Activated CD4-positive, alpha-beta T cell treated with anti-CD3 and anti-CD28 coated beads for 48 hours (primary cell): ENCODE measurements around the gene GOLGA1.
A peak's percentile ranks its signal among the peaks of the same experiment; 100 is the strongest.
"Not testable (repeated sequence)": the region's sequence is repeated elsewhere in the genome, so short reads cannot be mapped to it uniquely, and the experiment has no call there.

ENCODE experiments used
- DNase-seq: peaks from one replicate; pipeline ENCODE4 v3.0.0-alpha.2; 2020

Gene GOLGA1, protein sequence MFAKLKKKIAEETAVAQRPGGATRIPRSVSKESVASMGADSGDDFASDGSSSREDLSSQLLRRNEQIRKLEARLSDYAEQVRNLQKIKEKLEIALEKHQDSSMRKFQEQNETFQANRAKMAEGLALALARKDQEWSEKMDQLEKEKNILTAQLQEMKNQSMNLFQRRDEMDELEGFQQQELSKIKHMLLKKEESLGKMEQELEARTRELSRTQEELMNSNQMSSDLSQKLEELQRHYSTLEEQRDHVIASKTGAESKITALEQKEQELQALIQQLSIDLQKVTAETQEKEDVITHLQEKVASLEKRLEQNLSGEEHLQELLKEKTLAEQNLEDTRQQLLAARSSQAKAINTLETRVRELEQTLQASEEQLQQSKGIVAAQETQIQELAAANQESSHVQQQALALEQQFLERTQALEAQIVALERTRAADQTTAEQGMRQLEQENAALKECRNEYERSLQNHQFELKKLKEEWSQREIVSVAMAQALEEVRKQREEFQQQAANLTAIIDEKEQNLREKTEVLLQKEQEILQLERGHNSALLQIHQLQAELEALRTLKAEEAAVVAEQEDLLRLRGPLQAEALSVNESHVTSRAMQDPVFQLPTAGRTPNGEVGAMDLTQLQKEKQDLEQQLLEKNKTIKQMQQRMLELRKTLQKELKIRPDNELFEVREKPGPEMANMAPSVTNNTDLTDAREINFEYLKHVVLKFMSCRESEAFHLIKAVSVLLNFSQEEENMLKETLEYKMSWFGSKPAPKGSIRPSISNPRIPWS

DNA sequence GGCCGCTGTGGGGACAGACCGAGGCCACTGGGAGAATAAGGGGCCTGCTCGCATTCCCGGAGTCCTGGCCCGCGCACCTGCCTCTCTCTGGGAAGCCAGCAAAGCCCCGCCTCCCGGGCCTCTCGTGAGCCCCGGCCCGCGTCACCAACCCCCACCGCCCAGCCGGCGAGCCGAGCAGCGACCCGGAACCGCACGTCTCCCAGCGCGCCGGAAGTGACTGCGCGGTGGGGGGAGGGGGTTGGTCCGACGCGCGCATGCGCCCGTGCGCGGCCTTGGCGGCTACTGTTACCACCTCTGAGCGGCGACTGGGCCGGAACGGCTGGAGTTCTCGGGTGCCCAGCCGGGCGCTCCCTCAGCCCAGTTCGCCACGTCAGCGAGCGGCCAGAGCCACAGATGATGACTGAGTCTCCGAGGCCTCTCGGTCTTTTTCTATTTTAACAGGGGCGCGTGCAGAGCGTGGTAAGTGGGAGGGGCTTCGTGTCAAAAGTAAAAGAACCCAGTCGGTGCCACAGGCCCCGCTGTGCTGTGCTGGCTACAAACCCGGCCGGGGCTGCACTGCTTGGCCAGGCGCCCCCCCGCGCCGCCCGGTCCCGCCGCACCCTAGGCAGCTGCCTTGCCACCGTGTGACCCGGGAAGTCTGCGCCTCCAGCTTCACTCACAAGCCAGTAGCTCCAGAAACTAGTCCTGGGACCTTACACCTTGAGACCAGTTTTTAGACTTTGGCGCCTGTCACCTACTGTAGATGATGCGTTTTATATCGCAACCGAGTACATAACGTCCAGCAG is at the start of gene GOLGA1:
GOLGA1 (minus strand) TSS at position 190 of the 785 bp plus-strand sequence. CDS start 2,372 bp downstream, outside the sequence.
- peak; percentile 94 for DNase-seq

DNA sequence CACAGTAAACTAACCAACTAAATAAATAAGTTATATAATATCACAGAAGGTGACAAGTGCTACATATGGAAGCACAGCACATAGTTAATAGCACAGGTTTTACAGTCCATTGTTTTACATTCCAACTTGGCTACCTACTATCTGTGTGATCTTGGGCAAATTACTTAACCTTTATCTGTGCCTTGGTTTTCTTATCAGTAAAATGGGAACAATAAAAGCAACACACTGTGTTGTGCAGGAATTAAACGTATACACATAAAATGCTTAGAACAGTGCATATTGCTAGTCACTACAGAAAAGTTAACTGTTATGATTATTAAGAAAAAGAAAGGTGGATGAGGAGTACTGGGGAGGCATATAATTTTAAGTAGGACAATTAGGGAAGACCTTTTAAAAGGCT is 42.8 kb upstream of the GOLGA1 start:
- DNase-seq: no peak

DNA sequence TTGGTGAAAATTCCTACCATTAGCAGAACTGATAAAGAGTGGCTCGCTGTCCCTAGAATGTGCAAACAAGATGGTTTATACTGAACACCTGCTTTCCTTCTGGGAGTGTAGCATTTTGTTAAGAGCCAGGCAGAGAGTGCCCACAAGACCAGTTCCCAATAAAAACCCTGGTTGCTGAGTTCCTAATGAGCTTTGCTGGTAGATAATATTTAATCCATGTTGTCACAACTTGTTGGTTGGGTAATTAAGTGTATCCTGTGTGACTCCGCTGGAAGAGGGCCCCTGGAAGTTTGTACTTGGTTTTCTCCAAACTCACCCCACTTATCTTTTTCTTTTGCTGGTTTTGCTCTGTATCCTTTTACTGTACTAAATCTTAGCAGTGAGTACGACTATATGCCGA is 39.5 kb upstream of the GOLGA1 start:
- DNase-seq: no peak

DNA sequence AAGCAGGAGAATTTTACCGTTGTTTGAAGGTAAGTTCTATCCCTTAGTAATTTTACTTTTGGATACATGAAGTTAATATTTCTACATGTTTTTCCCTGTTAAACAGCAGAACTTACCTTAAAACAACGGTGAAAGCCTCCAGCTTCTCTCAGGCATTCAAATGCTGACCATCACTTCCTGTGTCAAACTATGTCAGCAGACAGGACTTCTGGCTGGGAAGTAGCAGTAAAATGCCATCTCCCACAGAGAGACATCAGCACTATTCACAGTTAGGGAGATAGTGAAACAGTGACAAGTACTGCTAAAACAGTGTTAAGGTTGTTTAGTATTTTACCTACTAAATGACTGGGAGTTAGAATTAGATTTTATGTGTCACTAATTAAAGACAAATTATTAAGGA is 34.2 kb upstream of the GOLGA1 start:
- no peak for DNase-seq

DNA sequence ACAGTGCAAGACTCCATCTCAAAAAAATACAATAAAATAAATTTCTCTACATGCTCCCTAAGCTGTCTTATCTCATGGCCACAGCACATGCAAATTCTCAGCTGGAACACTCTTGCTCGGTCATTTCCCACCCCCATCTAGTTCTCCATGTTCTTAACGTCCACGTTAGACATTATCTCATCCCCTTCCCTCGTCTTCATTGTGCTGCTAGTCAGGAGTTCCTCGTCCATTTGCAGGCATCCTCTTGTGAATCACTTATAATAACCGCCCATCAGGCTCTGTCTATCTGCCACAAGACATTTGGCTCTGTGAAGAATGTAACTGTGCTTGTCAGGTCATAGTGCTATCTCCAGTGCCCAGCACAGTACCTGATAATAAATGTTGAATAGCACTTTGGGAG is 32.9 kb upstream of the GOLGA1 start:
- DNase-seq: no peak

DNA sequence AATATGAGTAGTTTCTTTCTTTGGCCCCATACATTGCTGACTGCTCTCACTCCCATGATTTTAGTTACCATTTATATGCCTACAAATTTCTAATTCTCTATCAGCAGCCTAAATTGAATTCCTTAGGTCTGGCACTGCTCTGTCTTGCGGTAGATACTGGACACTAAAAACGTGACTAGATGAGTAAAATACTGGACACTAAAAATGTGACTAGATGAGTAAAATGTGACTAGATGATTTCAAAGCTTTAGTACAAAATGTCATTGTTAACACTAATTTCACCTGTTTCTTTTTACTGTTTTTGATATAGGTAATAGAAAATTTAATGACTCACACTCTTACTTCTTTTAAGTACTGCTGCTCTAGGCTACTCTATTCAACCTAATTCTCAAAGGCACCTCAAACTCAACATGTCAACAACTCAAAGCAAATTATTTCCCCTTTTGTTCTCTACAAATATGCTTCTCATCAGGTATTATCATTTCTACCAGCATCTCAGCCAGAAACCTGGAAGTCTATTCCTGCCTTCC is 31.4 kb upstream of the GOLGA1 start:
- no peak for DNase-seq

DNA sequence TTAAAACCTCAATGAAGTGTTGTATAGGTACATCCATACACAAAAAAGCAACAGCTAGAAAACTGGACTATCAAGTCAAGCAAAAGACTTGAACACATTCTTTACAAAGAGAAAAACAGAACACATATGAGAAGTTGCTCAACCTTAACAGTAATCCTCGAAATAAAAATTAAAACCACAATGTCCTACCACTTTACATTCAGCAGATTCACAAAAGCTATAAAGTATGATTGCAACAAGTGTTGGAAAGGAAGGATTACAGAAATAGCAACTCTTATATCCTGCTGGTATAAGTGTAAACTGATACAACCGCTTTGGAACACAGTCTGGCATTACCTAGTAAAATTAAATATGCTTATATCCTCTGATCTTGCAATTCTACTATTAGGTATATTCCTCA is 28.5 kb upstream of the GOLGA1 start:
- DNase-seq: no peak

DNA sequence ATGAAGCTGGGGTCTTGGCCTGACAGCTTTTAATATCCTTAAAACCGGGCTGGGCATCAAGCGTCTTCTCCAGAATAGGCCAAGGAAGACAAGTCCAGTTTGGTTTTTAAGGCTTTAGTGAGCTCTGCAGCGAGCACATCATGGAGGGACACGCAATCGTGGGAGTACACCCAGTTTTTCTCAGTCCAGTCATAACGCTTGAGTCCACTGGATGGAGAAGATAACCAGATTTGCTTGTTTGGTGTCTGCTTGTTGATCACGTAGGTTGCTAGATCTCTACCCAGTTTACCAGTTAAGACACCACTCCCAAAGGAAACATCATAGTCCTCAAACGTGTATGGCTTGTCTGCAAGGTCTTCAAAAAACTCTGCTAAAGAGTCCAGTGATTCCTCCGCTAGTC is 27.4 kb upstream of the GOLGA1 start:
- DNase-seq: no peak

DNA sequence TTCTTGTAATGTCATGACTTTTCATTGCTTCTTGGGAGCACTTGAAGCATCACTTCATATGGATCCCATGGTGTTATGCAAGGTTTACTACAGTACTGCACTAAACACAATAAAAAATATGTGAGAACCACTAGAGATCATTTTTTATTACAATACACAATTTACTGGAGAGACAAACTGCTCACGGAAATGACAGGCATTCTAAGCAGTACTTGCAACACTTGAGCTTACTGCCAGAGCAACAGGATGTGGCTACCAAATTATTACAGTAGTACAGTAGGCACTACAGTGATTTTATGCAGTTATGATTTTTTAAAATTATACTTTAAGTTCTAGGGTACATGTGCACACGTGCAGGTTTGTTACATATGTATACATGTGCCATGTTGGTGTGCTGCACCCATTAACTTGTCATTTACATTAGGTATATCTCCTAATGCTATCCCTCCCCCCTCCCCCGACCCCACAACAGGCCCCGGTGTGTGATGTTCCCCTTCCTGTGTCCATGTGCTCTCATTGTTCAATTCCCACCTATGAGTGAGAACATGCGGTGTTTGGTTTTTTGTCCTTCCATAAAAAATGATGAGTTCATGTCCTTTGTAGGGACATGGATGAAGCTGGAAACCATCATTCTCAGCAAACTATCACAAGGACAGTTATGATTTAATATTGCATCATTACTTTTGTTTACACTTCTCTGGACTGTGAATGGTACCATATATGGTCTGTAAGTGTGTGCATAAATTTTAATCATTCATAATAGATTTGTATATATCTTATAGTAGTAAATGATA is 25.1 kb upstream of the GOLGA1 start:
- not testable (repeated sequence) for DNase-seq

DNA sequence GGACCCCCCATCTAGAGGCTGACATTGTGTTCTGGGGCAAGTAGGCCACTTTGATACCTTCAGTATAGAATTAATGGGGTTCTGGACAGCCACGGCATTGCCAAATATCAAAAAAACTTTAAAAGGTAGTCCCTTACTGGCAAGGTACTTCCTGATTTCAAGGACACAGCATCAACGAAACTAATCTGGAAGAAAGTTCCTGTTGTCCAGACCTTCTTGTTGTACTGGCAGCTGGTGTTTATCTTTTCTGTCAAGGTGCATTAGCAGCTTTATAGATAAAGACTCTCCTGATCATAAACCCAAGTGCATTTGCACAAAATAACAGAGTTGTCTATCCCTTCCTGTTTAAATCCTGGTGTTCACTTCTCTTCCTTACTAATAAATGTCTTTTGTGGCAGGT is 23.7 kb upstream of the GOLGA1 start:
- no peak for DNase-seq

DNA sequence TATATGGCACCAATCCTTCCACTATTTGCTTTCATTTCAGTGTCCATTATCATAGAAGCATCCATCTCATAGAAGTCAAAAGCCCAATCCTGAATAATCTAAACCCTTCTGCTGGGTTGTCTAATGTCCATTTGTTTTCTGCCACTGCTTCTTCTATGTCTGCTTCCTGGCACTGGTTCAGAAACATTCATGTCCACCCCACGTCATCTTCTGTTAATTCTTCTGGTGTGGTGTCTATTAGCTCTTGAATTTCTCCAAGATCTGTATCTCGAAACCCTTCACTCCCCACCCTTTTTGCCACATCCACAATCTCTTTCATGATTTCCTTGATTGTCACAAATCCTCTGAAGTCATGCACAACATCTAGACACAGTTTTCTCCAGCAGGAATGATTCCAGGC is 23.2 kb upstream of the GOLGA1 start:
- DNase-seq: no peak

DNA sequence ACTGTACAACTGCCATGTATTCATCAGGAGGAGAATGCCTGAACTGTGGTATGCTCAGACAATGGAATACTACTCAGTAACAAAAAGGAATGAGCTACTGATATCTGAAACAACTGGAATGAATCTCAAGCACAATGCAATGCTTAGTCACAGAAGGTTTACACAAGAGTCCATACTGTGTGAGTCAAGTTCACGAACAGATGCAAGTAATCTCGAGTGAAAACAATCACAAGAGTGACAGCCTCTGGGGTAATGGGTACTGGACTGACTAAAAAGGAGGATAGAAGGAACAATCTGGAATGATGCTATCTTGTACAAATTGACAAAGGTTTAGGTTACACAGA is 19.5 kb upstream of the GOLGA1 start:
- DNase-seq: no peak

DNA sequence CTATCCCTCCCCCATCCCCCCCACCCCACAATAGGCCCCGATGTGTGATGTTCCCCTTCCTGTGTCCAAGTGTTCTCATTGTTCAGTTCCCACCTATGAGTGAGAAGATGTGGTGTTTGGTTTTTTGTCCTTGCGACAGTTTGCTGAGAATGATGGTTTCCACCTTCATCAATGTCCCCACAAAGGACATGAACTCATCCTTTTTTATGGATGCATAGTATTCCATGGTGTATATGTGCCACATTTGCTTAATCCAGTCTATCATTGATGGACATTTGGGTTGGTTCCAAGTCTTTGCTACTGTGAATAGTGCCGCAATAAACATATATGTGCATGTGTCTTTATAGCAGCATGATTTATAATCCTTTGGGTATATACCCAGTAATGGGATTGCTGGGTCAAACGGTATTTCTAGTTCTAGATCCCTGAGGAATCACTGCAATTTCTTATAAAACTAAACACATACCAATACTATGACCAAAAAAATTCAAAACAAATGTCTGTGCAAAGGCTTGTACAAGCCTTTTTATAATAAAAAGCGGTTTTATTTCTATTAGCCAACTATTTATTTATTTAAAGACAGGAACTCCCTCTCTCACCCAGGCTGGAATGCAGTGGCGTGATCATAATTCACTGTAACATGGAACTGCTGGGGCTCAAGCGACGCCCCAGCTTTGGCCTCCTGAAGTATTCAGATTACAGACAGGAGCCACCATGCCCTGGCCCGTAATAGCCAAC is 19.0 kb upstream of the GOLGA1 start:
- DNase-seq: not testable (repeated sequence)

DNA sequence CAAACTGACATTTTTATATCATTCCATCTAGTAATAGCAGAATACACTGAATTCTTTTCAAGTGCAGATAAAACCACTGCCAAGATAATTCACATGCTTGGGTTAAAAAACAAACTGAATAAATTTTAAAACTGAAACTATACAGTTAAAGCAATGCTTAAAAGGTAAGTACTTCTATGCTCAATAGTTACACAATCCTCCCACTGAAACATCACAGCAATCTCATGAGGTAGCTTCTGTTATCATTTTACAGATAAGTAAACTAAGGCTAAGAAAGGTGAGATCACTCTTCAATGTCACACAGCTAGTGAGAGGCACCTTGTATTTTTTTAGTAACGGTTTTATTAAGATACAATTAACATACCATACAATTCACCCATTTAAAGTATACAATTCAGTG is 13.4 kb upstream of the GOLGA1 start:
- DNase-seq: no peak

DNA sequence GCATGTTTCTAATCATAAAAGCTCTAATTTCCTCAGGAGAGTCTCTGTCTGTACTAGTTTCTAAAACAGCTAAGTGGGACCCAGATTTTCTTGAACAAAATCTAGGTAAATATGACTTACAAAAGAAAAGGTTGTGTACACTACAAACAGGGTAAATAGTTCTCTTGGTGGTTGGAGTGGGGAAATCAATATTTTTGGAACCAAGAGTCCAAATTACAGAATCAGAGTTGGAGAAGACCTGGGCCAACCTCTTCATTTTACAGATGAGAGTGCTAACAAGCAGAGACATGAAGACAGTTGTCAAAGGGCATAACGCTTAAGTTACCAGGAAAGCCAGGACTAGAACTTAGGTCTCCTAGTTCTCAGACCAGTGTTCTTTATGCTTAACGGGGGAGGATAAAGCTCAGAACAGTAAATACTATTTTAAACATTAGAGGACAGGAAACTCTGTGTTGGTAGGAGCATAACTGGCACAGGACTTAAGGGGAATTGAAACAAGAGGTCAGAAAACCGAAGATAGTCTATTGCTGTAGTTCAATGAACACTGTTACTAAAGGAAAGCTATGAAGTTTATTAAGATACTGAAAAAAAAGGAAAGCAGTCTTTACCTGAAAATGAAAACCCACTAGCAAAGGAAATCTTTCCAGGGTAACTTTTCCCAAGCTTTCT is 9.3 kb upstream of the GOLGA1 start:
- no peak for DNase-seq

DNA sequence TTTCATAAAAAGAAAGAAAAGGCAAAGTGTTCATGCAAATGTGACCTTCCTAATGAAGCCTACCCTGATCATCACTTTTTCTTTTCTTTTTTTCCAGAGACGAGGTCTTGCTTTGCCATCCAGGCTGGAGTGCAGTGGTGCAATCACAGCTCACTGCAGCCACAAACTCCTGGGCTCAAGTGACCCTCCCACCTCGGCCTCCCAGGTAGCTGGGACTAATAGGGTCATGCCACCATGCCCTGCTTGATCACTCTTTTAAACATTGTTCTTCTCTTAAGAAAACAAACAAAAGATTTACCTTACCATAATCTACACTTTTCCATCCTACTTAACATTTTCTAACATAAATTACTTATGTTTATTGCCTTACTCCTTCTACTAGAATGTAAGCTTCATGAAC is 8.5 kb upstream of the GOLGA1 start:
- DNase-seq: no peak

DNA sequence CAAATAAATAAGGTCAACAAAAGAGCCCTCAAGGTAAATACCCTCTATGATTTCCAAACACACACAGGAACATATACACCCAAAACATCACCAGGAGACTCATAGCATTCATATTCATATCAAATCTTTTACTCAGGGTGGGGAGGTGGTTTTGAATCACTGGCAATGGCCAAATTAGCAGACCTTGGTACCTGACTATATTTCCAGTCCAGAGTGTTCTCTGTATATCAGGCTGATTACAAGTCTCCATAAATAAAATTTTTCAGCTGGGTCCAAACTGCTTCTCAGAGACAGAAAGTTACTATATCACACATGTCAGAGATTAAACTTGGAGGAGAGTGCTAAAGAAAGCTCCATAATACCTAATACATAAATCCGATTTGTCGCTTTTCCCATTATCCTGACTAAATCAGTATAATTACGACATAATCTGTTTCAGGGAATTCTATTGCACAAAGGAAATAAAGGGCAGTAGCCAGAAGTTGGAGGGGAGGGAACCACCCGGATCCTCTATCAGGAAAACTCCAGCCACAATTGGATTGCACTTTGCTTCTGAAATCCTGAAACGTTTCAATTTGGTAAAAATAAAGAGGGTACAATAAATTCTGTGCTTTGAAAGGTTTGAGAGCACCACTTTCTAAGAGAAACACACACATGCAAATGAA is 7.0 kb upstream of the GOLGA1 start:
- DNase-seq: no peak

DNA sequence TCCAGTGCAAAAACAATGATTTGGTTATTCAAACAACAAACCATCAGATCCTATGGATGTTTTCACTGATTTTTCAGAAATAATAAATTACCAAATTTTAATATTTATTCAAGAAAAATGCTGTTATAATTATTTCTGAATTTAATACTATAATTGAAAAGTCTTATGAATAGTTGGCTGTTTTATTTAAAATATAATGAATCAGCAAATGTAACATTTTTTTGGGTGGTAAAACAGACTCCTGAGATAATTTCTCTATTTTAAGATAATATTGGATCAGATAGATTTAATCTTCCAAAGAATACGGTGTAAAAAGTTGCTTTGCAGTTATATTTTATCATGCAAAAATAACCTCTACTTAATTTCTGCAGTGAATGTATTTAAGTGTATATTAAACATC is 5.3 kb upstream of the GOLGA1 start:
- no peak for DNase-seq

DNA sequence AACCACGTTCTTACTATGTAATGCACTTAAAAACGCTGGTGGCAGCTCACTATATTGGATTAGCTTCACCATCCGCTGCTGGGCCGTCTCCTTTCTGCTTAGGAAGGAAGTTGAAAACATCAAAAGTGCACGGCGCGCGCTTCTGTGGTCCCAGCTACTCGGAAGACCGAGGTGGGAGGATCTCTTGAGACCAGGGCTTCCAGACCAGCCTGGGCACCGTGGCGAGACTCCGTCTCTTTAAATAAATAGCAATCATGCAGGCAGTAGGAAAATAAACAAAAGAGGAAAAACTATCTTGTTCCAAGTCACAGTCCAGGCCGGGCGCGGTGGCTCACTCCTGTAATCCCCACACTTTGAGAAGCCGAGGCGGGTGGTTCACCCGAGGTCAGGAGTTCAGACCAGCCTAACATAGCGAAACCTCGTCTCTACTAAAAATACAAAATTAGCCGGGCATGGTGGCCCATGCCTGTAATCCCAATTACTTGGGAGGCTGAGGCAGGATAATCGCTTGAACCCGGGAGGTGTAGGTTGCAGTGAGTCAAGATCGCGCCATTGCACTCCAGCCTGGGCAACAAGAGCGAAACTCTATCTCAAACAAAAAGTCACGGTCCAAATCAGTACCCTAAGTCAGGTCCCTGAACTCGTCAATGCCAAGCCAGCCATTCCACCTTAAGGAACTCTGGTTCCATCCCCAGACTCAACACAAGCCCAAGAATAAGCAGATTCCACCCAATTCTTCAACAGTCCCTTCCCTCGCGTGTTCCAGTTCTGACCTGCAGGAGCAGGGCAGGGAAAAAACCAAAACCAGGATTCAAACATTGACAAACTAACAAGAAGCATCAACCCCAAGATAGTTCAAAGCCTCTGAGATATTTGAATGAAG is 1.0 kb upstream of the GOLGA1 start:
- DNase-seq: peak; percentile 73

DNA sequence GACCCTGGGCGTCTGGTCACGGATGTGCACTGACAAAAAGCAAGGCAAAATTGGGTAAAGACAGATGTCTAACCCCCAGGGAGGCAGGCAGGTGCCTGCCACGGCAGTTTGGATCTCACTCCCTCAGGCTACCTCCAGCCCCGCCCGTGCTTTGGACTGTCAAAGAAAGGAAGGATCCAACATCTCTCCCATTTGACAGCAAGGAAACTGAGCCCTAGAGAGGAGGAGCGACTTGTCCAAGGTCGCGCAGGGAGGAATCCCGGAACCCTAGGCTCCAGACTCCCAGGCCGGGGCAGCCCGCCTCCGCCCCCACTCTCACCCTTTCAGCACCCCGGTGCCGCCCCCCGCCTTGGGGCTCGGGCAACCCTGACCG is 376 bp downstream of the GOLGA1 start:
- DNase-seq: no peak
